Ovary (tissue), 3 donors: Measurements from ENCODE around the gene SLC30A5.

ENCODE experiments used
- EP300 ChIP-seq: sonication (generic); formaldehyde crosslinking; IDR thresholded peaks from one replicate; pipeline ENCODE4 v1.6.1; 2017; ENCODE audit warnings: antibody characterized with exemption
- TF ChIP-seq, protein P1 (sequence below), 3 donors: fragments of 450-650 bp in 2 of 3; fragments of 200-600 bp in 1 of 3; IDR thresholded peaks; one replicate each; pipeline versions ENCODE4 v1.5.1 to v1.8.0; 2016 to 2022; ENCODE audit warnings: antibody characterized with exemption in 3 of 3, mild to moderate bottlenecking in 1 of 3
- donor health status: DM: no; HTN: no; CAD: no.

DNA sequence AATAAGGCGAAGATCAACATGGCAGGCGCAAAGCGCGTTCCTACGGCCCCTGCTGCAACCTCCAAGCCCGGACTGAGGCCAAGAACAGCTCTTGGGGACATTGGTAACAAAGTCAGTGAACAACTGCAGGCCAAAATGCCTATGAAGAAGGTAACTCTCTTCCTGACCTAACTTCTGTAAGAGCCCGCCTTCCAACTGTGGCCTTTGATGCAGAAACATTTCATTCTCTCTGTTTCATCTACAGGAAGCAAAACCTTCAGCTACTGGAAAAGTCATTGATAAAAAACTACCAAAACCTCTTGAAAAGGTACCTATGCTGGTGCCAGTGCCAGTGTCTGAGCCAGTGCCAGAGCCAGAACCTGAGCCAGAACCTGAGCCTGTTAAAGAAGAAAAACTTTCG is 74.1 kb downstream of the SLC30A5 start:
- TF ChIP-seq EP300 = no peak
- TF ChIP-seq, protein P1, sequence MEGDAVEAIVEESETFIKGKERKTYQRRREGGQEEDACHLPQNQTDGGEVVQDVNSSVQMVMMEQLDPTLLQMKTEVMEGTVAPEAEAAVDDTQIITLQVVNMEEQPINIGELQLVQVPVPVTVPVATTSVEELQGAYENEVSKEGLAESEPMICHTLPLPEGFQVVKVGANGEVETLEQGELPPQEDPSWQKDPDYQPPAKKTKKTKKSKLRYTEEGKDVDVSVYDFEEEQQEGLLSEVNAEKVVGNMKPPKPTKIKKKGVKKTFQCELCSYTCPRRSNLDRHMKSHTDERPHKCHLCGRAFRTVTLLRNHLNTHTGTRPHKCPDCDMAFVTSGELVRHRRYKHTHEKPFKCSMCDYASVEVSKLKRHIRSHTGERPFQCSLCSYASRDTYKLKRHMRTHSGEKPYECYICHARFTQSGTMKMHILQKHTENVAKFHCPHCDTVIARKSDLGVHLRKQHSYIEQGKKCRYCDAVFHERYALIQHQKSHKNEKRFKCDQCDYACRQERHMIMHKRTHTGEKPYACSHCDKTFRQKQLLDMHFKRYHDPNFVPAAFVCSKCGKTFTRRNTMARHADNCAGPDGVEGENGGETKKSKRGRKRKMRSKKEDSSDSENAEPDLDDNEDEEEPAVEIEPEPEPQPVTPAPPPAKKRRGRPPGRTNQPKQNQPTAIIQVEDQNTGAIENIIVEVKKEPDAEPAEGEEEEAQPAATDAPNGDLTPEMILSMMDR (IDR thresholded peaks at IDR 0.05) = no peak
